DOHH2 (cell line): ENCODE data around the gene SOD1.

ENCODE experiments used
- H3F3A ChIP-seq: fragments of 200-600 bp; sonication (generic), shearing (Covaris generic); 2 replicates; pipeline ENCODE4 v1.6.0; 2016; ENCODE audit warnings: antibody characterized with exemption, mild to moderate bottlenecking; ENCODE audit not compliant: control insufficient read depth, insufficient read depth
- H3K27ac ChIP-seq: fragments of 200-600 bp; sonication (generic); 2 replicates; pipeline ENCODE4 v1.5.1; 2014; ENCODE audit warnings: low read depth, mild to moderate bottlenecking, low read length, moderate library complexity
- H3K27me3 ChIP-seq: fragments of 200-600 bp; sonication (generic); 2 replicates; pipeline ENCODE4 v1.6.1; 2014; ENCODE audit warnings: mild to moderate bottlenecking, low read length, mixed read lengths; ENCODE audit not compliant: control insufficient read depth
- H3K36me3 ChIP-seq: fragments of 200-600 bp; sonication (generic); 2 replicates; pipeline ENCODE4 v1.6.1; 2014; ENCODE audit warnings: mild to moderate bottlenecking, low read length, moderate library complexity, mixed read lengths; ENCODE audit not compliant: control insufficient read depth
- H3K4me1 ChIP-seq: fragments of 200-600 bp; sonication (generic); 2 replicates; pipeline ENCODE4 v1.6.1; 2014; ENCODE audit warnings: mild to moderate bottlenecking, low read length, mixed read lengths; ENCODE audit not compliant: control insufficient read depth
- H3K4me2 ChIP-seq: fragments of 200-600 bp; sonication (generic); 2 replicates; pipeline ENCODE4 v1.6.0; 2014; ENCODE audit warnings: mild to moderate bottlenecking, low read length, moderate library complexity
- H3K4me3 ChIP-seq: fragments of 200-600 bp; sonication (generic); 2 replicates; pipeline ENCODE4 v1.5.1; 2014; ENCODE audit warnings: mild to moderate bottlenecking, low read length, mixed read lengths
- H3K79me2 ChIP-seq: fragments of 200-600 bp; sonication (generic); 2 replicates; pipeline ENCODE4 v1.6.1; 2014; ENCODE audit warnings: mild to moderate bottlenecking, low read length, mixed read lengths; ENCODE audit not compliant: control insufficient read depth
- H3K9me2 ChIP-seq: fragments of 200-600 bp; sonication (generic); replicated peaks from 2 replicates; pipeline ENCODE4 v1.6.1; 2014; ENCODE audit warnings: mild to moderate bottlenecking, low read length, mixed read lengths; ENCODE audit not compliant: control insufficient read depth
- H3K9me3 ChIP-seq: fragments of 200-600 bp; sonication (generic); 2 replicates; pipeline ENCODE4 v1.6.1; 2014; ENCODE audit warnings: antibody characterized with exemption, low read length, mixed read lengths; ENCODE audit not compliant: control insufficient read depth, insufficient read depth
- H4K20me1 ChIP-seq: fragments of 200-600 bp; sonication (generic); 2 replicates; pipeline ENCODE4 v1.6.0; 2014; ENCODE audit warnings: low read depth, mild to moderate bottlenecking, antibody characterized with exemption, low read length, moderate library complexity; ENCODE audit not compliant: control insufficient read depth, insufficient read depth
- CTCF ChIP-seq: fragments of 200-600 bp; sonication (generic); IDR thresholded peaks from one replicate; pipeline ENCODE4 v1.5.1; 2014; ENCODE audit warnings: antibody characterized with exemption, mild to moderate bottlenecking, low read depth, low read length; ENCODE audit not compliant: poor library complexity, severe bottlenecking
- EZH2phosphoT487 ChIP-seq: fragments of 200-600 bp; sonication (generic); IDR thresholded peaks from 2 replicates; pipeline ENCODE4 v1.6.1; 2017; ENCODE audit warnings: borderline replicate concordance, mild to moderate bottlenecking, antibody characterized with exemption, low read length, moderate library complexity, mixed read lengths

The SOD1 gene

GRCh38 chr21:31641416-31641922, 18.0 kb upstream of the SOD1 start:
- Histone ChIP-seq H3K4me3 (no peak overlapping the region), H3K27me3 (no peaks in the 10 kb centered on the region), H3K9me2 (no peaks in the 10 kb centered on the region), H3K4me2 (no peak overlapping the region), H3K27ac (no peak overlapping the region), H3K4me1 (no peaks in the 10 kb centered on the region), H3K36me3 (no peaks in the 10 kb centered on the region), H4K20me1 (no peaks in the 10 kb centered on the region), H3K79me2 (no peaks in the 10 kb centered on the region), H3K9me3 (no peaks in the 10 kb centered on the region), H3F3A (no peaks in the 10 kb centered on the region)
- no peak for TF ChIP-seq EZH2phosphoT487
- TF ChIP-seq CTCF: no peak

GRCh38 chr21:31644643-31645042, 14.8 kb upstream of the SOD1 start:
- H3K36me3 ChIP-seq: no peaks in the 10 kb centered on the region
- TF ChIP-seq EZH2phosphoT487: no peak
- no peak for TF ChIP-seq CTCF
- H3K4me2 ChIP-seq: no peak overlapping the region
- no peaks in the 10 kb centered on the region for H3K27me3 ChIP-seq
- H3K4me3 ChIP-seq: no peak overlapping the region
- no peaks in the 10 kb centered on the region for H3K79me2 ChIP-seq
- 0 out of 2 replicates have a peak, but pooled peaks cover 1% of the 10 kb centered on the region for H3K9me3 ChIP-seq
- no peaks in the 10 kb centered on the region for H4K20me1 ChIP-seq
- no peak overlapping the region for H3K27ac ChIP-seq
- 0 out of 2 replicates have a peak, but pooled peaks cover 3% of the 10 kb centered on the region for H3F3A ChIP-seq
- no peaks in the 10 kb centered on the region for H3K9me2 ChIP-seq
- peaks cover 19% of the 10 kb centered on the region for H3K4me1 ChIP-seq

GRCh38 chr21:31647650-31648049, 11.8 kb upstream of the SOD1 start:
- Histone ChIP-seq H3F3A (0 out of 2 replicates have a peak, but pooled peaks cover 3% of the 10 kb centered on the region), H3K27ac (peak overlapping the region; percentile 68), H3K9me2 (no peaks in the 10 kb centered on the region), H3K27me3 (no peaks in the 10 kb centered on the region), H3K4me1 (peaks cover 19% of the 10 kb centered on the region), H4K20me1 (no peaks in the 10 kb centered on the region), H3K9me3 (peaks cover 10% of the 10 kb centered on the region; the same call in 1 of the 2 replicates), H3K79me2 (no peaks in the 10 kb centered on the region), H3K4me2 (peak overlapping the region; percentile 90), H3K4me3 (peak overlapping the region; percentile 72), H3K36me3 (no peaks in the 10 kb centered on the region)
- TF ChIP-seq EZH2phosphoT487 (no peak), CTCF (no peak)
